Esophagus (tissue), 2 donors: ENCODE data around the gene TSC22D2. TPM values are rescaled to one million over a fixed set of nuclear protein-coding genes. Genes with fewer than 3 reads are reported as not detected.

Experiments
- H3K27ac ChIP-seq, 2 donors: one replicate each; pipeline ENCODE4 v1.5.1; 2013; ENCODE audit warnings: low read depth in 2 of 2, mild to moderate bottlenecking in 2 of 2, inconsistent platforms in 1 of 2, low read length in 1 of 2, moderate library complexity in 1 of 2
- H3K27me3 ChIP-seq, 2 donors: one replicate each; pipeline ENCODE4 v1.6.1; 2013; ENCODE audit warnings: low read length in 2 of 2, control low read depth in 1 of 2, mild to moderate bottlenecking in 1 of 2; ENCODE audit not compliant: insufficient read depth in 2 of 2, control insufficient read depth in 1 of 2
- H3K36me3 ChIP-seq, 2 donors: one replicate each; pipeline ENCODE4 v1.6.1; 2013; ENCODE audit warnings: low read length in 1 of 2; ENCODE audit not compliant: control insufficient read depth in 2 of 2, insufficient read depth in 2 of 2
- H3K4me1 ChIP-seq, 2 donors: one replicate each; pipeline ENCODE4 v1.6.1; 2013; ENCODE audit warnings: low read length in 1 of 2; ENCODE audit not compliant: control insufficient read depth in 2 of 2, insufficient read depth in 2 of 2
- H3K4me3 ChIP-seq, 2 donors: one replicate each; pipeline ENCODE4 v1.5.1; 2013; ENCODE audit warnings: low read length in 2 of 2, mild to moderate bottlenecking in 2 of 2, low read depth in 1 of 2, moderate library complexity in 1 of 2
- H3K9me3 ChIP-seq, 2 donors: one replicate each; pipeline ENCODE4 v1.6.1; 2013; ENCODE audit warnings: mild to moderate bottlenecking in 2 of 2, low read depth in 1 of 2, low read length in 1 of 2, moderate library complexity in 1 of 2; ENCODE audit not compliant: control insufficient read depth in 2 of 2, insufficient read depth in 1 of 2
- WGBS, 2 donors: extraction: QIAGEN DNeasy Blood & Tissue Kit; methylation state at CpG; one replicate each; pipeline ENCODE4 v1.1.7; 2013; 5-methylcytosine and 5-hydroxymethylcytosine counted together
- polyA plus RNA-seq, 2 donors: library from polyadenylated mRNA; stranded (reverse); fragments of 200-250 nt; gene quantifications; one replicate each; pipeline ENCODE4 v1.2.3, GENCODE V29; 2013
- donor health status: healthy with polysubstance abuse.
- donor health status: Bipolar disorder and iron deficiency.

The TSC22D2 gene
- polyA plus RNA-seq, 2 donors, result 10.3 to 27.5 TPM

DNA sequence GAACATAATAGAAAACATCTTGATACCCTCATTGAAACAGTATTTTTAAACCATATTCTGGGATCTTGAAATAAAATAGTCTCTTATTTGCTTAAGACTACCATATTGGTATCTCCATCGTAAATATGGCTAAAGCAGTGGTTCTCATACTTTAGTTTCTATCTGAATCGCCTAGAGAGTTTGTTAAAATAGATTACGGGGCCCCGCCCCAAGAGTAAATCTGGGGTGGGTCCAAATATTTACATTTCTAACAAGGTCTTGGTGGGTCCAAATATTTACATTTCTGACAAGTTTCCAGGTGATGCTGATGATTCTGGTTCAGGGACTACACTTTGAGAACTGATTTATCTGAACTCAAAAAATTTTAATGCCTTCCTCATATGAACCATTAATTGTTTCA is 45.3 kb downstream of the TSC22D2 start:
- Histone ChIP-seq H3K27me3 (no peaks in the 10 kb centered on the region), H3K27ac (no peak overlapping the region), H3K9me3 (no peaks in the 10 kb centered on the region), H3K4me1 (no peaks in the 10 kb centered on the region), H3K36me3 (peaks cover under 1% of the 10 kb centered on the region in 2 donors), H3K4me3 (no peak overlapping the region)
- WGBS, 2 donors, result 89 to 94% methylated on average over 4 of the region's 4 CpGs

DNA sequence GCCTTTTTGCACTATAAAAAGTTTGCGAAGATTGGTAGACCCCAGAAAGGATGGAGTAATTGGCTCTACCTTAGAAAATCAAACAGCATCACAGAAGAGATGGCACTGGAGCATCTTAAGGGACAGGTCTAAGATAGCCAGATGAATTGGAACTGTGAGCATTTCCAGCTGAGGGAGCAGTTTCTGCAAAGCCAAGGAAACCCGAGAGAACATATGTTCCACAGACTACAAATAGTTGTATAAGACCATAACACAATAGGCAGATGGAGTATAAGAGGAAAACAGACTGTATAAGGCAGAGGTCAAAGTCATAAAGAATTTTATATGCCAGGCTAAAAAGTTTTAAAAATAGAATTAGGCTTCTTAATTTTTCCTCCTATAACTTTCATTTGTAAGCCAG is 46.0 kb downstream of the TSC22D2 start:
- Histone ChIP-seq H3K27ac (no peak overlapping the region), H3K27me3 (no peaks in the 10 kb centered on the region), H3K9me3 (no peaks in the 10 kb centered on the region), H3K36me3 (peaks cover 4 to 5% of the 10 kb centered on the region in 2 donors), H3K4me1 (no peaks in the 10 kb centered on the region), H3K4me3 (no peak overlapping the region)
- WGBS, 2 donors, result 83 to 88% methylated on average over 2 of the region's 2 CpGs

DNA sequence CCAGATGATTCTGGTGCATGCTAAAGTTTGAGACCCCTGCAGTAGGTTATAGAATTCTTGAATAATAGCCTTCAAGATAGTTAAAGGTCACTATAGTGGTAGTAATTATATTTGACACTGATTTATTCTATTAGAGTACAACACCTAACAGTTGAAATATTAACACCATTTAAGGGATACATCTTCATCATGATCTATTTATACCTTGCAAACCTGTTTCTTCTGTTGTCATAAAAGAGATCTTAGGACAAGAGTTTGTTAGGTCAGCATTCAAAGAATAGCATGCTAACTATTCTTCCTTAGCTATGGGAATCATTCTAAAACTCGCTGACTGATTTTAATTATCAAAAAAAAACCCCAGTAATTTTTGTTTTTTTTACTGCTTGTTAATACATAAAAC is 46.5 kb downstream of the TSC22D2 start:
- Histone ChIP-seq H3K4me1 (no peaks in the 10 kb centered on the region), H3K9me3 (no peaks in the 10 kb centered on the region), H3K36me3 (peaks cover 4 to 5% of the 10 kb centered on the region in 2 donors), H3K4me3 (no peak overlapping the region), H3K27ac (no peak overlapping the region), H3K27me3 (no peaks in the 10 kb centered on the region)
- WGBS, 2 donors, result 85 to 90% methylated on average over 1 of the region's 1 CpG

DNA sequence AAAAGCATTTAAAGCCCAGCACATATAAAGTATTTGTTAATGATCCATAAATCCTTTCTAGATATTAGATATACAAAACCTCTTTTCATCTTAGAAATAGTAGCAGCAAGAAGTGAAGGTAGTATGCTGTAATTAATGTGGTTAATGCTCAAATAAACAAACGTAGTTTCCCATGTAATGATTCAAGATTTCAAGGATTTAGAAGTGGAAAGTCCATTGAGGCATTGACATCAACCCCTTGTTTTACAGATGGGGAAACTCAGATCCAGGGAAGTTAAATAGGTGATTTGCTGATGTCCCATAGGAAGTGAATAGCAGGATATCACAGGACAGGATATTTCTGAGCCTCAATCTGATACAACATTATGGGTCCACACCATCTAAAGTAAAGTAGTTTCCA is 47.2 kb downstream of the TSC22D2 start:
- no peaks in the 10 kb centered on the region for H3K27me3 ChIP-seq
- 50 to 52% methylated on average over 1 of the region's 1 CpG for WGBS, 2 donors
- no peaks in the 10 kb centered on the region for H3K4me1 ChIP-seq

DNA sequence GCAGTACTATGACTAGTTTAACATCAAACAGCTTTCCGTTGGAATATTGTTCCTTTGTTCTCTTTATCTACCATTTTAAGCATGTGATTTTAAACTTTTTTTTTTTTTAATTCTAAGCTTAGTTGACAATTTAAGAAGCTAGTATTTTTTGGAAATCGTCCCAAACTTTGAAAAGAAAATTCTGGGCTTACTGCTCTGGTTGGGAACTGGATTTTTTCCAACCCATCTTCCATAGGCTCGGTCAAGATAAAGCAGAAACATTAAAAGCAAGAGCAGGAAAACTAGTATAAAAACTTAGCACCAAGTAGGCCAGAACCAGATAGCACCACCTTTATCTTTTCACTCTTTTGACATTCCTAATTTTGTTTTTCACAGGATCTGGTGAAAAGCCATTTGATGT is 49.9 kb downstream of the TSC22D2 start:
- WGBS, 2 donors, result 69 to 86% methylated on average over 3 of the region's 3 CpGs
- Histone ChIP-seq H3K9me3 (no peaks in the 10 kb centered on the region), H3K4me1 (no peaks in the 10 kb centered on the region), H3K27ac (no peak overlapping the region), H3K27me3 (no peaks in the 10 kb centered on the region), H3K4me3 (no peak overlapping the region), H3K36me3 (peaks cover 4 to 5% of the 10 kb centered on the region in 2 donors)

More for the DNA sequence above, 47.2 kb downstream of the TSC22D2 start:
- H3K9me3 ChIP-seq, result no peaks in the 10 kb centered on the region
- peaks cover 4 to 5% of the 10 kb centered on the region in 2 donors for H3K36me3 ChIP-seq
- H3K4me3 ChIP-seq, result no peak overlapping the region
- H3K27ac ChIP-seq, result no peak overlapping the region

DNA sequence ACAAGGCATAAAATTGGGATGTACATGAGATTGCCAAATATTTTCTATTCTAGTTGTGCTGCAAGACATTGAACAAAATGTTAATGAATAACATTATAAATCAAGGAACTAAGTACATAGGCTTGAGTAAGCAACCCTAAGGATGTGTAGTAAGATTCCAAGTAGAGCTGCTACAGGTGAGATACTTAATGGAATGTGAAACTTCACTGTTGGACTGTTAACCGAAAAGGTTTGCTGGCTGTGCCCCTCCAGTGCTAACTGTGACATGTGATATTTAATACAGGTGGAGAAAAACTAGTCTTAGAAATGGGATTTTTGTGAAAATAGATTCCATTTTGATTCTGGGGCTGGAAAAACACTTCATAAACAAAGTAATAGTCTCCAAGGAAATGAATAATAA is 52.4 kb downstream of the TSC22D2 start:
- H3K9me3 ChIP-seq, result no peaks in the 10 kb centered on the region
- no peaks in the 10 kb centered on the region for H3K4me1 ChIP-seq
- H3K36me3 ChIP-seq, result peaks cover 4 to 5% of the 10 kb centered on the region in 2 donors
- H3K27ac ChIP-seq, result no peak overlapping the region
- no peak overlapping the region for H3K4me3 ChIP-seq
- H3K27me3 ChIP-seq, result no peaks in the 10 kb centered on the region
- WGBS, 2 donors, result 84 to 93% methylated on average over 1 of the region's 1 CpG

DNA sequence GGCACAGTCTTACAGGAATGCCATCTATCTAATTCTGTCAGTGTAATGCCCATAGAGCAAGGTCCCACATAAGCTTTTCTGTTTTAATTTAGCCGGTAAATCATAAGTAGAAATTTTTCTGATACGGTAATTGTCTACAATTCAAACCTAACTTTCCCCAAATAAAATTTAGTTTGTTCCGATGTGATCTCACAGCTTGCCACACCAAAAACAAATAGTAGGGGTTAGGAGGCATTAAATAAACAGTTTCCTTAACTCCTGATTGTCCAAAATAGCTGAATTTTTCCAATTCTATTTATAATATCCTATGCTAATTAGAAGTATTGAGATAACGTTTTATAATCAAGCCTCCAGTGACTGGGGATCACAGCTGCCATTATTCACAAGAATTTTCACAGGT is 53.3 kb downstream of the TSC22D2 start:
- WGBS, 2 donors, result 65 to 76% methylated on average over 4 of the region's 4 CpGs
- H3K27me3 ChIP-seq, result no peaks in the 10 kb centered on the region
- no peak overlapping the region for H3K4me3 ChIP-seq
- peaks cover 4 to 5% of the 10 kb centered on the region in 2 donors for H3K36me3 ChIP-seq
- H3K27ac ChIP-seq, result no peak overlapping the region
- H3K9me3 ChIP-seq, result no peaks in the 10 kb centered on the region
- no peaks in the 10 kb centered on the region for H3K4me1 ChIP-seq

DNA sequence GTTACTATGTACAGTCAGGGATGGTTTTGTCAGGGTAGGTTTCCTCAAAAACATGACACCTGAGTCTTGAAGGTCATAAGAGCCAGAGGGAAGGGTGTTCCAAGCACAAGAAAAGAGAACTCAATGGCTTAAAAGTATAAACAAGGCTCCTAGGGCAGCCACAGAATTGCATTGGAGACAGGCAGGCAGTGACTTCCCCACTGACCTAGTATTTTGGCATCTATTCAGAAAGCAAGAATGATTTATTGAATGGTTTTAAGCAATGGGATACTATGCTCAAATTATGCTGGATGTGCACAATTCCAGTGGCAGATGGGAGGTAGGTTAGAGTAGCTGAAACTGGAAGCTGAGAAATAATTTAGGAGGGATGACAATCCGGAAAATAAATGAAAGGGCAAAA is 54.0 kb downstream of the TSC22D2 start:
- Histone ChIP-seq H3K4me3 (no peak overlapping the region), H3K4me1 (no peaks in the 10 kb centered on the region), H3K27me3 (no peaks in the 10 kb centered on the region), H3K27ac (no peak overlapping the region), H3K9me3 (no peaks in the 10 kb centered on the region), H3K36me3 (peaks cover 4 to 5% of the 10 kb centered on the region in 2 donors)
- WGBS, 2 donors, result 97 to 100% methylated on average over 1 of the region's 1 CpG

DNA sequence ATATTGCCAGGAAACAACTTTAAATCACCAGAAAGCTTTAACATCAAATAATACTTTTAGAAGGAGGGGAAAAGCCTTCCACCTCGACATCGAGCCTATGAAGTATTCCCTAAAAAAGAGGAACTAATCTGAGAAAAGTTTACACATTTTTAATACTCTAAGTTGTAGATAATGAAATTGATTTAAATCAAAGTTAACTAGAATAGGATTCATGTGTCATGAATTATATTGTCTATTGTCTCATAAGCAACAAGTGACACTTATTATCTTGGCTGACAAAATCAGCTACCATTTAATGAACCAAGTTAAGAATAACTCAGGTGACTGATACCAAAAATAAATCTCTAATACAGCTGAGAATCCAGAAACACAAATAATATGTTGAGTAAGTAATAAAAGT is 56.6 kb downstream of the TSC22D2 start:
- Histone ChIP-seq H3K36me3 (no peaks in the 10 kb centered on the region), H3K27me3 (no peaks in the 10 kb centered on the region), H3K4me1 (no peaks in the 10 kb centered on the region), H3K4me3 (no peak overlapping the region), H3K9me3 (no peaks in the 10 kb centered on the region), H3K27ac (no peak overlapping the region)
- WGBS, 2 donors, result 95 to 97% methylated on average over 2 of the region's 2 CpGs

DNA sequence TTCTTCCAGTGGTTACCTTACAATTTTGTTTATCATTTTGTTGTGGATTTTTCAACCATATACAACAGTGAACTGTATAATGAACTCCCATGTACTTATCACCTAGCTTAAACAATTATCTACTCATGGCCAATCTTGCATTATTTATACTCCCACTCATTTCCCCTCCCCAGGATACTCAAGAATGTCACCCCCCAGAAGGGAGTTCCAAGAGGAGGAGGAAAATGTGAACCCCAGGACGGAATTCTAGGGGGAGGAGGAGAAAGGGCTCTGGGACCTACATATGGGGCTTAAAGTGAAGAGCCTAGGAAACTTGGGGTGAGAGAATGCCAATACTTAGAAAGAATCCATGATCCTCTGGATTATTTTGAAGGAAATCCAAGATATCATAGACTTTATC is 59.3 kb downstream of the TSC22D2 start:
- WGBS, 2 donors, result 83 to 95% methylated on average over 1 of the region's 1 CpG
- no peak overlapping the region for H3K27ac ChIP-seq

More for the DNA sequence above, 59.3 kb downstream of the TSC22D2 start:
- no peaks in the 10 kb centered on the region for H3K4me1 ChIP-seq
- no peaks in the 10 kb centered on the region for H3K36me3 ChIP-seq
- no peak overlapping the region for H3K4me3 ChIP-seq
- no peaks in the 10 kb centered on the region for H3K9me3 ChIP-seq
- H3K27me3 ChIP-seq, result no peaks in the 10 kb centered on the region
